Omental fat pad (tissue), 4 donors: ENCODE measurements around the gene SEMA6B. TPM values are rescaled to one million over a fixed set of nuclear protein-coding genes. Genes with fewer than 3 reads are reported as not detected.
A peak's percentile ranks its signal among the peaks of the same experiment; 100 is the strongest.
"Not testable (repeated sequence)": the region's sequence is repeated elsewhere in the genome, so short reads cannot be mapped to it uniquely, and the experiment has no call there.

Source experiments
- ATAC-seq: fragments of 150-250 bp; one replicate; pipeline ENCODE4 v1.9.1; 2016; ENCODE audit warnings: mild to moderate bottlenecking, moderate library complexity; ENCODE audit not compliant: low FRiP score
- DNase-seq: peaks from one replicate; pipeline ENCODE4 v3.0.0-alpha.2; 2019; ENCODE audit warnings: low spot score
- total RNA-seq, 4 donors: library from RNA; depleted of rRNA; stranded (reverse); fragments of >200 nt; gene quantifications; one replicate each; pipeline ENCODE4 v1.1.0, GENCODE V29; 2016
- TF ChIP-seq, protein P1 (sequence below), 3 donors: fragments of 450-650 bp; IDR thresholded peaks; one replicate each; pipeline ENCODE4 v1.5.1; 2016 to 2017; ENCODE audit warnings: antibody characterized with exemption in 3 of 3, mild to moderate bottlenecking in 3 of 3, moderate library complexity in 2 of 3

The SEMA6B gene
- total RNA-seq, 4 donors from 2014 or later, result 4.4 to 39.3 (median 10.9) TPM

GRCh38 chr19:4600082-4600481 lies 40.6 kb upstream of the SEMA6B start:
- DNase-seq (no peak), ATAC-seq (no peak)
- TF ChIP-seq, protein P1, sequence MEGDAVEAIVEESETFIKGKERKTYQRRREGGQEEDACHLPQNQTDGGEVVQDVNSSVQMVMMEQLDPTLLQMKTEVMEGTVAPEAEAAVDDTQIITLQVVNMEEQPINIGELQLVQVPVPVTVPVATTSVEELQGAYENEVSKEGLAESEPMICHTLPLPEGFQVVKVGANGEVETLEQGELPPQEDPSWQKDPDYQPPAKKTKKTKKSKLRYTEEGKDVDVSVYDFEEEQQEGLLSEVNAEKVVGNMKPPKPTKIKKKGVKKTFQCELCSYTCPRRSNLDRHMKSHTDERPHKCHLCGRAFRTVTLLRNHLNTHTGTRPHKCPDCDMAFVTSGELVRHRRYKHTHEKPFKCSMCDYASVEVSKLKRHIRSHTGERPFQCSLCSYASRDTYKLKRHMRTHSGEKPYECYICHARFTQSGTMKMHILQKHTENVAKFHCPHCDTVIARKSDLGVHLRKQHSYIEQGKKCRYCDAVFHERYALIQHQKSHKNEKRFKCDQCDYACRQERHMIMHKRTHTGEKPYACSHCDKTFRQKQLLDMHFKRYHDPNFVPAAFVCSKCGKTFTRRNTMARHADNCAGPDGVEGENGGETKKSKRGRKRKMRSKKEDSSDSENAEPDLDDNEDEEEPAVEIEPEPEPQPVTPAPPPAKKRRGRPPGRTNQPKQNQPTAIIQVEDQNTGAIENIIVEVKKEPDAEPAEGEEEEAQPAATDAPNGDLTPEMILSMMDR (IDR thresholded peaks at IDR 0.05), result no peak

GRCh38 chr19:4598712-4599111 lies 39.2 kb upstream of the SEMA6B start:
- ATAC-seq (no peak), DNase-seq (no peak)
- TF ChIP-seq, protein P1 (IDR thresholded peaks at IDR 0.05), result no peak

DNA sequence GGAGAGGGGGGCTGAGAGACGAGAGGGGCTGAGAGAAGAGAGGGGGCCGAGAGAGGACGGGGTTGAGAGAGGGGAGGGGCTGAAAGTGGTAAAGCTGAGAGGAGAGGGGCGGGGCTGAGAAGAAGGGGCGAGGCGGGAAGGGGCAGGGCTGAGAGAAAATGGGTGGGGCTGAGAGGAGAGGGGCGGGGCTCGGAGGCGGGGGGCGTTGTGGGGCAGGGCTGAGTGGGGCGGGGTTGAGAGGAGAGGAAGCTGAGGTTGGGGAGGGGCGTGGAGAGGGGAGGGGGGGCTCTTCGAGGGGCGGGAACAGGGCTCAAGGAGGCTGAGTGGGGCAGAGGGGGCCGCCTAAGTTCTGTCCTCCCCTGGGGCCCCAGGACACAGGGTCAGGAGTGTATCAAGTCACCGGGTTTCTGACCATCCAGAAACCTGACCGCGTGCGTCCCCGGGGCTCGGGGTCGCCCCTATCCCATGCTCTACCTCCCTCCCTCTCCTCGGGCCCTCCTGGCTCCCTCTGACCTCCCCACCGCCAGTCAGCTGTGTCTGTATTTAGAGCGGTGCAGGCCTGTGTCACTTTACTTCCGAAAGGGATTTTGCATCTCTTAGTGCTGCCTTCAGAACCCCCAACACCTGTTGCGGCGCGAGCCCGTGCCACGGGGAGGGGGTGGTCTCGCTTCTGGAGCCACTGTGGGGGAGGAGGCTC lies 38.6 kb upstream of the SEMA6B start:
- no peak for ATAC-seq
- TF ChIP-seq, protein P1 (IDR thresholded peaks at IDR 0.05), result no peak
- DNase-seq, result no peak

GRCh38 chr19:4597278-4597974 lies 37.9 kb upstream of the SEMA6B start:
- no peak for DNase-seq
- TF ChIP-seq, protein P1 (IDR thresholded peaks at IDR 0.05), result no peak
- peak; percentile 24 for ATAC-seq

DNA sequence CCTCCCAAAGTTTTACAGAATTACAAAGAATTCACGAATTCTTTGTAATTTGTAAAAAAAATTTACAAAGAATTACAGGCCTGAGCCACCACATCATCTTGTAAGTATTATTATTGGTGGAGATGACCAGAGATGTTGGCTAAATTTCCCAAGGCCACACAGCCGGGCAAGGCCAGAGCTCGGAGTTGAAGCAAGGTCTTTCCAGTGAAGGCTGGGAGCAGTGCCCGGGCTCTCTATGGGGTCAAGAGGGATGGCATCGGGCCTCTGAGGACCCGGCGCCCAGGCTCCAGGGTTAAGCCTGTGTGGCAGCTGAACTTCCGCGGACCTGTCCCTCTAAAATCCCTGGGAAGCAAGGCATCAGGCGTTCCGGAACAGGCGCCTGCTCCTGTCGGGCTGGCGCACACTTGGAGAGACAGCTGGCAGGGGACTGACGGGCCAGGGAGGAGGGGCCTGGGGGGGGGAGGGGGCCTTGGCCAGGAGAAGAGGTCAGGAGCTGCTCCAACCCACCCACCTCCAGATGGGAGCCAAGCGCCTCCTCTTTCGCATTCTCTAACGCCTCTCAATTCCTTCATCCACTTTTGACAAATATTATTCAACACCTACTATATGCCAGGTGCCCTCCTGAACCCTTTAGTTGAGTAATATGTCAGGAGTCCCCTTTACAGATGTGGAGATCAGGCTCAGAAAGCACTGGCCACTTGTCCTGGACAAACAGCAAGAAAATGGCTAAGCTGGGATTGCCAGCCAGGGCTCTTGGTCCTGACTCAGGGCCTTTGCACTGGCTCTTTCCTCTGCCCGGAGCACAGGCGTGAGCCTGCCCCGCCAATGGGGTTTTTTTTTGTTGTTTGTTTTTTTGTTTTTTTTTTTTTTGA lies 36.8 kb upstream of the SEMA6B start:
- TF ChIP-seq, protein P1 (IDR thresholded peaks at IDR 0.05), result no peak
- no peak for ATAC-seq

GRCh38 chr19:4595158-4595557 lies 35.7 kb upstream of the SEMA6B start:
- ATAC-seq, DNase-seq: not testable (repeated sequence)

More for the DNA sequence above, 36.8 kb upstream of the SEMA6B start:
- DNase-seq, result no peak

DNA sequence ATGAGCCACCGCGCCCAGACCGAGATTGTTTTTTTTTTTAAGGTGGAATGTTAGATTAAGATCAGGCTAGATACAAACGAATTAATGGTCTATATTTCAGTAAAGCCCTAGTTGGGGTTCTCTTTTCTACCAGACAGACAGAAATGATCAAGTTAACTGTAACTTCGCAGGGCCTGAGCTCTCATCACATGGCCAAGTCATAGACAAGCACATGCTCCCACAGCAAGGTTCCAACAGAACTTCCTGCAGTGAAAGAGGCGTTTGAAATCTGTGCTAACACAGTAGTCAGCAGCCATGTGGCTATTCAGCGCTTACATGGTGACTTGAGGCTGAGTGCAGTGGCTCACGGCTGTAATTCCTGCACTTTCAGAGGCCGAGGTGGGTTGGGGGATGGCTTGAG lies 34.7 kb upstream of the SEMA6B start:
- TF ChIP-seq, protein P1 (IDR thresholded peaks at IDR 0.05), result no peak
- no peak for DNase-seq
- no peak for ATAC-seq
